Measurements from ENCODE around the gene MICAL3. TPM values are rescaled to one million over a fixed set of nuclear protein-coding genes. Genes with fewer than 3 reads are reported as not detected.

MICAL3 gene
- total RNA-seq, 1 experiment from 2014 or later, result 23.7 TPM

DNA sequence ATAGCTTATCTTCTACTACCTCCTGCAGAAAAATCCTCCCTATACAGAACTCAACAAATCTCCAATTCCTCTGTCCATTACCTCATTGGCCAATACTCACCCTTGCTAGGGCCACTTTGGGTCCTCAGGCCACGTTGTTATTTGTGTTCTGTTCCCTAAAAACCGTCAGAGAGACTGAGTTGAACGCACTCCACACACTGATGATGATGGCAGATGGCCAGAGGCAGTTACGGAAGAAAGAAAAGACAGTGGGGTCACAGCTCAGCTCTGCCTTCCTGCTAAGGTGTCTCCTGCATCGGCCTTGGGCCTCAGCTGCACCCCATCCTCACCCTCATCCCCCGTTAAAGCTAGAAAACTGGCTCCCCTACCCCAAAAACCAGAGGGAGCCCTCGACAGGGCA, 66.2 kb downstream of the MICAL3 start:
- TF ChIP-seq CTCF (conservative IDR thresholded peaks at IDR 0.05; ENCODE audit: low read depth, low read length) (no peak), EZH2phosphoT487 (IDR thresholded peaks at IDR 0.05; ENCODE audit: borderline replicate concordance, low read length) (no peak), EZH2 (IDR thresholded peaks at IDR 0.05; ENCODE audit: low read length, unreplicated experiment) (no peak)
- ChIA-PET CTCF (no interaction called here), POLR2A (ENCODE audit: unreplicated experiment) (interaction anchor here (0.5 kb wide), 1 partner anchor 172 kb away, joined by 11 read pairs; no protein-coding TSS in a partner anchor)
- ATAC-seq (no peak), DNase-seq (no peak)
- Histone ChIP-seq H3K27me3 (ENCODE audit: low read length) (no peaks in the 10 kb centered on the region), H3K79me2 (ENCODE audit: low read length) (peaks cover 86% of the 10 kb centered on the region), H3K9ac (ENCODE audit: low read length) (no peak overlapping the region), H2AFZ (ENCODE audit: low read length) (no peak overlapping the region), H3F3A (ENCODE audit: low read length, unreplicated experiment) (no peaks in the 10 kb centered on the region), H3K4me2 (ENCODE audit: low read length) (no peak overlapping the region), H3K36me3 (ENCODE audit: low read depth, low read length) (no peaks in the 10 kb centered on the region), H3K27ac (ENCODE audit: low read length) (no peak overlapping the region), H3K9me3 (ENCODE audit: low read length) (no peaks in the 10 kb centered on the region), H4K20me1 (ENCODE audit: low read length) (no peaks in the 10 kb centered on the region), H3K4me1 (ENCODE audit: insufficient read depth, low read length) (no peaks in the 10 kb centered on the region), H3K4me3 (ENCODE audit: low read length) (no peak overlapping the region), H3K9me2 (replicated peaks; ENCODE audit: low read length) (no peaks in the 10 kb centered on the region)
- intact Hi-C loops (cut with micrococcal nuclease), result no loop called here
- no TSS peak for BruUV-seq (replicated peaks)

GRCh38 chr22:17957693-17958092, 66.7 kb downstream of the MICAL3 start:
- no TSS peak for BruUV-seq (replicated peaks)
- H3K27me3 ChIP-seq (ENCODE audit: low read length), result no peaks in the 10 kb centered on the region
- POLR2A ChIA-PET (ENCODE audit: unreplicated experiment), result interaction anchor here (0.5 kb wide), 1 partner anchor 172 kb away, joined by 11 read pairs; no protein-coding TSS in a partner anchor
- H3F3A ChIP-seq (ENCODE audit: low read length, unreplicated experiment), result no peaks in the 10 kb centered on the region
- H3K4me2 ChIP-seq (ENCODE audit: low read length), result no peak overlapping the region
- no peak overlapping the region for H2AFZ ChIP-seq (ENCODE audit: low read length)
- H3K9me2 ChIP-seq (replicated peaks; ENCODE audit: low read length), result no peaks in the 10 kb centered on the region
- H3K27ac ChIP-seq (ENCODE audit: low read length), result no peak overlapping the region
- H3K36me3 ChIP-seq (ENCODE audit: low read depth, low read length), result no peaks in the 10 kb centered on the region
- TF ChIP-seq CTCF (conservative IDR thresholded peaks at IDR 0.05; ENCODE audit: low read depth, low read length), result no peak
- TF ChIP-seq EZH2 (IDR thresholded peaks at IDR 0.05; ENCODE audit: low read length, unreplicated experiment), result no peak
- no peak for TF ChIP-seq EZH2phosphoT487 (IDR thresholded peaks at IDR 0.05; ENCODE audit: borderline replicate concordance, low read length)
- DNase-seq (no peak), ATAC-seq (no peak)
- no peak overlapping the region for H3K9ac ChIP-seq (ENCODE audit: low read length)
- H4K20me1 ChIP-seq (ENCODE audit: low read length), result no peaks in the 10 kb centered on the region
- H3K79me2 ChIP-seq (ENCODE audit: low read length), result peaks cover 86% of the 10 kb centered on the region
- CTCF ChIA-PET, result no interaction called here
- intact Hi-C loops (cut with micrococcal nuclease), result no loop called here
- no peaks in the 10 kb centered on the region for H3K9me3 ChIP-seq (ENCODE audit: low read length)
- no peak overlapping the region for H3K4me3 ChIP-seq (ENCODE audit: low read length)
- H3K4me1 ChIP-seq (ENCODE audit: insufficient read depth, low read length), result no peaks in the 10 kb centered on the region

GRCh38 chr22:17957204-17957603, 67.2 kb downstream of the MICAL3 start:
- ATAC-seq (no peak), DNase-seq (no peak)
- Histone ChIP-seq H3K4me1 (ENCODE audit: insufficient read depth, low read length) (no peaks in the 10 kb centered on the region; the same call in 1 of the 2 replicates), H3K36me3 (ENCODE audit: low read depth, low read length) (no peaks in the 10 kb centered on the region), H3K79me2 (ENCODE audit: low read length) (peaks cover 86% of the 10 kb centered on the region), H3K9me3 (ENCODE audit: low read length) (no peaks in the 10 kb centered on the region), H4K20me1 (ENCODE audit: low read length) (no peaks in the 10 kb centered on the region), H3K4me2 (ENCODE audit: low read length) (no peak overlapping the region), H3K4me3 (ENCODE audit: low read length) (no peak overlapping the region), H2AFZ (ENCODE audit: low read length) (no peak overlapping the region), H3F3A (ENCODE audit: low read length, unreplicated experiment) (no peaks in the 10 kb centered on the region), H3K27me3 (ENCODE audit: low read length) (no peaks in the 10 kb centered on the region), H3K9ac (ENCODE audit: low read length) (no peak overlapping the region), H3K27ac (ENCODE audit: low read length) (no peak overlapping the region), H3K9me2 (replicated peaks; ENCODE audit: low read length) (no peaks in the 10 kb centered on the region)
- no TSS peak for BruUV-seq (replicated peaks)
- ChIA-PET CTCF (interaction anchor here (0.6 kb wide), 1 partner anchor 39 kb away, joined by 3 read pairs; no protein-coding TSS in a partner anchor), POLR2A (ENCODE audit: unreplicated experiment) (no interaction called here)
- TF ChIP-seq CTCF (conservative IDR thresholded peaks at IDR 0.05; ENCODE audit: low read depth, low read length) (no peak), EZH2 (IDR thresholded peaks at IDR 0.05; ENCODE audit: low read length, unreplicated experiment) (no peak), EZH2phosphoT487 (IDR thresholded peaks at IDR 0.05; ENCODE audit: borderline replicate concordance, low read length) (no peak)
- intact Hi-C loops (cut with micrococcal nuclease), result no loop called here
